SK-N-SH (cell line): ENCODE data around the gene LRIG1. TPM values are rescaled to one million over a fixed set of nuclear protein-coding genes. Genes with fewer than 3 reads are reported as not detected.

Experiments used
- CTCF ChIA-PET: fragments of 300-600, 350-600 bp; formaldehyde crosslinking; extraction: SDS; loops from one replicate; lab custom pipeline; 2021; lab: Yijun Ruan, JAX
- POLR2A ChIA-PET: fragments of 350-600 bp; sonication (Branson Sonifier 250); formaldehyde crosslinking; extraction: SDS; loops from one replicate; lab custom pipeline; 2020; ENCODE audit warnings: antibody characterized with exemption, inconsistent platforms; lab: Yijun Ruan, JAX
- DNase-seq: peaks from one replicate; pipeline ENCODE4 v3.0.0; 2012
- H2AFZ ChIP-seq: fragments of 200-600 bp; sonication (generic); 2 replicates; pipeline ENCODE4 v1.8.1; 2016; ENCODE audit warnings: antibody characterized with exemption, mild to moderate bottlenecking, low read depth
- H3F3A ChIP-seq: fragments of 200-600 bp; sonication (generic); replicated peaks from 2 replicates; pipeline ENCODE3; 2016; ENCODE audit warnings: antibody characterized with exemption, mild to moderate bottlenecking; ENCODE audit not compliant: insufficient read depth
- H3K27ac ChIP-seq, 2 experiments: fragments of 200-500 bp in 1 of 2; fragments of 200-600 bp in 1 of 2; sonication (Bioruptor generic) in 1 of 2; sonication (generic), shearing (Covaris generic) in 1 of 2; 2 replicates each; pipeline versions ENCODE4 v1.5.1 to v1.6.1; 2014 to 2016; ENCODE audit warnings: low read depth in 2 of 2, inconsistent platforms in 1 of 2, low read length in 1 of 2, mild to moderate bottlenecking in 1 of 2, mixed read lengths in 1 of 2
- H3K27me3 ChIP-seq: fragments of 200-600 bp; sonication (generic), shearing (Covaris generic); 2 replicates; pipeline ENCODE4 v1.6.1; 2016; ENCODE audit warnings: mixed run types; ENCODE audit not compliant: insufficient read depth
- H3K36me3 ChIP-seq, 2 experiments: fragments of 200-500 bp in 1 of 2; fragments of 200-600 bp in 1 of 2; sonication (Bioruptor generic) in 1 of 2; sonication (generic) in 1 of 2; replicated peaks in 1 of 2; 2 replicates each; pipeline versions ENCODE3 to v1.5.1; 2014 to 2016; ENCODE audit warnings: low read length in 1 of 2, mild to moderate bottlenecking in 1 of 2; ENCODE audit not compliant: insufficient read depth in 2 of 2, control insufficient read depth in 1 of 2
- H3K4me1 ChIP-seq, 2 experiments: fragments of 200-500 bp in 1 of 2; fragments of 200-600 bp in 1 of 2; sonication (Bioruptor generic) in 1 of 2; sonication (generic), shearing (Covaris generic) in 1 of 2; 2 replicates each; pipeline versions ENCODE4 v1.5.1 to v1.6.1; 2014 to 2016; ENCODE audit warnings: low read depth in 1 of 2, low read length in 1 of 2, mixed run types in 1 of 2; ENCODE audit not compliant: insufficient read depth in 2 of 2, control insufficient read depth in 1 of 2
- H3K4me2 ChIP-seq: fragments of 200-600 bp; sonication (generic), shearing (Covaris generic); 2 replicates; pipeline ENCODE4 v1.6.1; 2017; ENCODE audit warnings: mixed run types
- H3K4me3 ChIP-seq, 2 experiments: fragments of 200-500 bp in 1 of 2; fragments of 200-600 bp in 1 of 2; sonication (Bioruptor generic) in 1 of 2; sonication (generic), shearing (Covaris generic) in 1 of 2; 2 replicates each; pipeline versions ENCODE4 v1.5.1 to v1.8.1; 2014 to 2016; ENCODE audit warnings: low read depth in 2 of 2, inconsistent platforms in 1 of 2, low read length in 1 of 2, mild to moderate bottlenecking in 1 of 2, mixed read lengths in 1 of 2, moderate library complexity in 1 of 2
- H3K79me2 ChIP-seq: fragments of 200-600 bp; sonication (generic); 2 replicates; pipeline ENCODE4 v1.8.1; 2017; ENCODE audit warnings: mild to moderate bottlenecking; ENCODE audit not compliant: insufficient read depth
- H3K9ac ChIP-seq: fragments of 200-600 bp; sonication (generic); 2 replicates; pipeline ENCODE4 v1.6.1; 2017; ENCODE audit warnings: mixed run types
- H3K9me2 ChIP-seq: fragments of 200-600 bp; sonication (generic); 2 replicates; pipeline ENCODE4 v1.6.1; 2017; ENCODE audit warnings: mixed run types
- H3K9me3 ChIP-seq: fragments of 200-600 bp; sonication (generic); 2 replicates; pipeline ENCODE4 v1.6.1; 2017; ENCODE audit warnings: mixed run types, mild to moderate bottlenecking, moderate library complexity
- H4K20me1 ChIP-seq: fragments of 200-600 bp; sonication (generic); 2 replicates; pipeline ENCODE4 v1.6.1; 2017; ENCODE audit warnings: mild to moderate bottlenecking, mixed run types; ENCODE audit not compliant: insufficient read depth
- EP300 ChIP-seq, 2 experiments: IDR thresholded peaks; 2 replicates each; pipeline versions ENCODE4 v1.4.0 to v1.6.1; 2012; ENCODE audit warnings: borderline replicate concordance in 1 of 2, low read depth in 1 of 2, low read length in 1 of 2
- FOSL2 ChIP-seq: IDR thresholded peaks from 2 replicates; pipeline ENCODE4 v1.4.0; 2012; ENCODE audit warnings: low read depth, mild to moderate bottlenecking, moderate library complexity, borderline replicate concordance
- FOXJ3 ChIP-seq: sonication (generic); formaldehyde crosslinking; IDR thresholded peaks from 2 replicates; pipeline ENCODE4 v1.5.1; 2020; ENCODE audit warnings: mild to moderate bottlenecking, missing genetic modification reagents
- GABPA ChIP-seq: IDR thresholded peaks from 2 replicates; pipeline ENCODE4 v1.4.0; 2012; ENCODE audit warnings: low read depth, mild to moderate bottlenecking
- JUND ChIP-seq: IDR thresholded peaks from 2 replicates; pipeline ENCODE4 v1.4.0; 2012
- MEF2A ChIP-seq: IDR thresholded peaks from 2 replicates; pipeline ENCODE4 v1.4.0; 2012; ENCODE audit warnings: low read depth, borderline replicate concordance
- MXI1 ChIP-seq: IDR thresholded peaks from 2 replicates; pipeline ENCODE4 v1.6.1; 2012; ENCODE audit warnings: mild to moderate bottlenecking, low read depth, low read length, improper control_type of control experiment
- NRF1 ChIP-seq: IDR thresholded peaks from 2 replicates; pipeline ENCODE4 v1.6.1; 2012; ENCODE audit warnings: low read depth, mild to moderate bottlenecking, low read length
- POLR2AphosphoS5 ChIP-seq: IDR thresholded peaks from 2 replicates; pipeline ENCODE4 v1.6.1; 2012; ENCODE audit warnings: low read depth, low read length
- RAD21 ChIP-seq: IDR thresholded peaks from 2 replicates; pipeline ENCODE4 v1.6.1; 2012; ENCODE audit warnings: mild to moderate bottlenecking, low read length
- RFX5 ChIP-seq: IDR thresholded peaks from 2 replicates; pipeline ENCODE4 v1.6.1; 2012; ENCODE audit warnings: mild to moderate bottlenecking, improper control_type of control experiment, low read length
- RXRA ChIP-seq: IDR thresholded peaks from 2 replicates; pipeline ENCODE4 v1.4.0; 2012; ENCODE audit warnings: low read depth, mild to moderate bottlenecking, borderline replicate concordance
- TAF1 ChIP-seq: IDR thresholded peaks from 2 replicates; pipeline ENCODE4 v1.6.1; 2012; ENCODE audit warnings: low read depth, mild to moderate bottlenecking, low read length, moderate library complexity, borderline replicate concordance
- TCF12 ChIP-seq: IDR thresholded peaks from 2 replicates; pipeline ENCODE4 v1.4.0; 2012
- YY1 ChIP-seq: IDR thresholded peaks from 2 replicates; pipeline ENCODE4 v1.4.0; 2012; ENCODE audit warnings: low read depth, mild to moderate bottlenecking
- WGBS: methylation state at CpG from one replicate; pipeline ENCODE4 v1.1.6; 2017; ENCODE audit warnings: low lambda C conversion rate; 5-methylcytosine and 5-hydroxymethylcytosine counted together
- polyA plus RNA-seq, 3 experiments: library from polyadenylated mRNA; depleted of rRNA; stranded (reverse); fragments of >200 nt; gene quantifications; 2 replicates each; pipeline ENCODE4 v1.2.3, GENCODE V29; 2012
- TF ChIP-seq, protein P1 (sequence below): fragments of 150-350 bp; IDR thresholded peaks from 2 replicates; pipeline ENCODE4 v1.6.1; 2017; ENCODE audit warnings: antibody characterized with exemption, low read length, low read depth, borderline replicate concordance
- TF ChIP-seq, protein P2 (sequence below): IDR thresholded peaks from 2 replicates; pipeline ENCODE4 v1.4.0; 2012; ENCODE audit warnings: low read depth, borderline replicate concordance

LRIG1 gene
- polyA plus RNA-seq, 1 of the 3 experiments (the other 2 are of a cell fraction) = 1.7 TPM

DNA sequence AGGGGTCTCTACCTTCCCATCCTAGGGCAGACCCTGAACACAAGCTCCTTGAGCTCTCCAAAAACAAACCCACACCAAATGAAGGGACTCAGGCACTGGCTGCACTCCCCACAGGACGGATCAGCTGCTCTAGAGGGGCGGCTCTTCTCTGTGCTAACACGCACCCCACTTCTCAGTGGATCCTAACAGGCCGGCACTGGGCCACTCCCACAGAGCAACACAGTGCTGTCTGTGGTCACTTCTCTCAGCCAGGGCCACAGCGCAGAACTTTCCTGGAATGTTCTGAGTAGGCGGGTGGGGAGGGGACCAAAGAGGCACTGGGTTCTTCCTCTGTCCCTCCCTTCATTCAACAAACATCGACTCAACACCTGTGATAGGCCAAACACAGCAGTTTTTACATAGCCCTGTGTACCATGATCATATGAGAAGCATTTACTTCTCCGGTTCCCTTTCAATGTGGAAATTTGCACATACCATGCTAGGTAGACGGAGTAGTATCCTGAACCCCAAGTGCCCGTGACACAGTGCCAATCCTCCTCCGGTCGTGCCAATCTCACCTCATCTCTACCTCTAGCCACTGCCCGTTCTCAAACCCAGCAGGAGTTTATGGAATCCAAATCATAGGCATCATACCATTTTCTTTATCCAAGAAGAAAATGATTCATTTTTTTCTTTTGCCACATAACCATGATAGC is 98.1 kb downstream of the LRIG1 start:
- no peak for DNase-seq
- Histone ChIP-seq H4K20me1 (no peaks in the 10 kb centered on the region), H3K27ac (no peak overlapping the region), H3K79me2 (no peaks in the 10 kb centered on the region), H3K36me3 (no peaks in the 10 kb centered on the region), H2AFZ (no peak overlapping the region), H3K27me3 (no peaks in the 10 kb centered on the region), H3K9me2 (no peaks in the 10 kb centered on the region), H3F3A (no peaks in the 10 kb centered on the region), H3K9me3 (no peaks in the 10 kb centered on the region), H3K4me3 (no peak overlapping the region), H3K4me2 (no peak overlapping the region), H3K4me1 (peaks cover 5 to 13% of the 10 kb centered on the region in 2 experiments; a peak in 2 of 4 replicates), H3K9ac (no peak overlapping the region)
- TF ChIP-seq RXRA = no peak
- no peak for TF ChIP-seq POLR2AphosphoS5
- TF ChIP-seq, protein P1, sequence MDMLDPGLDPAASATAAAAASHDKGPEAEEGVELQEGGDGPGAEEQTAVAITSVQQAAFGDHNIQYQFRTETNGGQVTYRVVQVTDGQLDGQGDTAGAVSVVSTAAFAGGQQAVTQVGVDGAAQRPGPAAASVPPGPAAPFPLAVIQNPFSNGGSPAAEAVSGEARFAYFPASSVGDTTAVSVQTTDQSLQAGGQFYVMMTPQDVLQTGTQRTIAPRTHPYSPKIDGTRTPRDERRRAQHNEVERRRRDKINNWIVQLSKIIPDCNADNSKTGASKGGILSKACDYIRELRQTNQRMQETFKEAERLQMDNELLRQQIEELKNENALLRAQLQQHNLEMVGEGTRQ = no peak
- TF ChIP-seq FOSL2 = no peak
- TF ChIP-seq TCF12 = no peak
- TF ChIP-seq RFX5 = no peak
- no peak for TF ChIP-seq JUND
- no peak for TF ChIP-seq TAF1
- no peak for TF ChIP-seq GABPA
- TF ChIP-seq MXI1 = no peak
- TF ChIP-seq, protein P2, sequence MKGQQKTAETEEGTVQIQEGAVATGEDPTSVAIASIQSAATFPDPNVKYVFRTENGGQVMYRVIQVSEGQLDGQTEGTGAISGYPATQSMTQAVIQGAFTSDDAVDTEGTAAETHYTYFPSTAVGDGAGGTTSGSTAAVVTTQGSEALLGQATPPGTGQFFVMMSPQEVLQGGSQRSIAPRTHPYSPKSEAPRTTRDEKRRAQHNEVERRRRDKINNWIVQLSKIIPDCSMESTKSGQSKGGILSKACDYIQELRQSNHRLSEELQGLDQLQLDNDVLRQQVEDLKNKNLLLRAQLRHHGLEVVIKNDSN = no peak
- no peak for TF ChIP-seq EP300 (IDR thresholded peaks at IDR 0.05; ENCODE audit: borderline replicate concordance in 1 of 2, low read depth in 1 of 2, low read length in 1 of 2)
- no peak for TF ChIP-seq RAD21
- TF ChIP-seq YY1 = no peak
- no peak for TF ChIP-seq MEF2A
- no peak for TF ChIP-seq NRF1
- TF ChIP-seq FOXJ3 (CRISPR knock-in tag) = no peak
- WGBS = 94% methylated on average over 13 of the region's 13 CpGs
- ChIA-PET POLR2A (no interaction called here), CTCF (interaction anchor here (1.3 to 2.6 kb wide), 3 partner anchors 9 to 419 kb away, joined by 3 to 15 read pairs (median 8); no protein-coding TSS in a partner anchor)
